H1 (cell line): Measurements from ENCODE around the gene BIVM. TPM values are rescaled to one million over a fixed set of nuclear protein-coding genes. Genes with fewer than 3 reads are reported as not detected.

Source experiments
- POLR2AphosphoS5 ChIP-seq: IDR thresholded peaks from 2 replicates; pipeline ENCODE4 v1.6.1; 2011; ENCODE audit warnings: low read depth, low read length
- SIX5 ChIP-seq: IDR thresholded peaks from 2 replicates; pipeline ENCODE4 v1.6.1; 2011; ENCODE audit warnings: mild to moderate bottlenecking, low read depth, low read length
- USF2 ChIP-seq: IDR thresholded peaks from 2 replicates; pipeline ENCODE4 v1.6.1; 2011; ENCODE audit warnings: low read length, improper control_type of control experiment
- polyA plus RNA-seq, 7 experiments: library from polyadenylated mRNA; depleted of rRNA in 3 of 7; stranded (reverse) in 5 of 7; unstranded in 2 of 7; fragments of >200 nt in 5 of 7; fragments of 200-250 nt in 2 of 7; gene quantifications; 1 replicate in 5 of 7; 2 replicates in 1 of 7; 4 replicates in 1 of 7; pipeline versions ENCODE4 v1.2.1 to v1.2.3, GENCODE V29; 2011 to 2013; ENCODE audit warnings: missing spikeins in 2 of 7, mixed read lengths in 2 of 7
- total RNA-seq: library from RNA; stranded (reverse); fragmentation: NEBNext Ultra II Directional; extraction: Animal tissue kit (Norgen Biotek cat#: 25700); gene quantifications from 2 replicates; pipeline ENCODE4 v1.2.1, GENCODE V29; 2021

Gene BIVM
- total and polyA plus RNA-seq, 2 of the 8 experiments (the other 6 are each of a cell fraction or from before 2014, with no cell fraction given) = 1.8 to 5.5 TPM

DNA sequence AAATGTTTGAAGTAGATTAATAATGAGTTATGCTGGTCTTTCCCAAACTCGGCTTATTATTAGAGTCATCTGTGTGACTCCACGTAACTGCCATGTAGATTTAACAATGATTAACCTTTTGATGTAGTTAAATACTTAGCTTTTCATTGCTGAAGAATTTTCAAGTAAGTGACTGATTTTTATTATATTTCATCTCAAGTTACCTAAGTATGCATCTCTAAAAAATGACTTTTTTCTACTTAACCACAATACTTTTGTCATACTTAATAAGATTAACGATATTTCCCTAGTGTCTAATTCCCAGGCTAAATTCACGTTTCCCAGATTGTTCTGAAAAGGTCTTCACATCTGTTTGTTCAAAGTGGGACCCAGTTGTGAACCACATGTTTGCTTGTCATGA lies 17.8 kb downstream of the BIVM start (continued):
- TF ChIP-seq USF2 = no peak
- TF ChIP-seq POLR2AphosphoS5 = no peak
- TF ChIP-seq SIX5 = no peak
- TF ChIP-seq, all 59 proteins: peak for 0
